Measurements from ENCODE around the gene DOCK7. TPM values are rescaled to one million over a fixed set of nuclear protein-coding genes. Genes with fewer than 3 reads are reported as not detected.
A peak's percentile ranks its signal among the peaks of the same experiment; 100 is the strongest.
"Not testable (repeated sequence)": the region's sequence is repeated elsewhere in the genome, so short reads cannot be mapped to it uniquely, and the experiment has no call there.

Gene DOCK7
- total RNA-seq, 1 donor from 2014 or later = 36.5 TPM

DNA sequence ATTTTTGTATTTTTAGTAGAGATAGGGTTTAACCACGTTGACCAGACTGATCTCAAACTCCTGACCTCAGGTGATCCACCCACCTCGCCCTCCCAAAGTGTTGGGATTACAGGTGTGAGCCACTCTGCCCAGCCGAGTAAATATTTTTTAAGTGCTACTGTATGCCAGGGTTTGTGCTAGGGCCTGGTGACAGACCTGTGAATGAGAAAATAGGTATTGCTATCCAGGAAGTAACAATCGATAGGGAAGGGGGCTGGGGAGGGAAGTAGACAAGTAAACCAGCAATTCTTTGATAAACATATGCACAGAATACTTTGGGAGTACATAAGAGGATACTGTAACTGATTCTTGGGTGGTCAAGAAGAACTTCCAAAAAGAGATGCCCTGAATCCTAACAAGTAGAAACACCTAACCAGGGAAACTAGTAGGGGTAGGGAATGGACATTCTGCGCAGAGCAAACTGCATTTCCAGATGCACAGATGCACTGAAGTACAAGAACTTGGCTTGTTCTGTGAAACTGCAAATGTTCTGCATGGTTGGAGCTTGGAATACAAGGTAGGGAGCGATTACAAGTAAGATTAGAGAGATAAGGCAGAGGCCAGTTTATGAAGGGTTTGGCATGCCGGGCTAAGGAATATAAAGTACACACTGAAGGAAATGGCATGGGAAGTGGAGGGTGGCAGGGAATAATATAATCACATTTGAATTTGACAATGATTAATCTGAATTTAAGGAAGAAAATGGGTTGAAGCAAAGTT, 19.0 kb upstream of the DOCK7 start:
- ATAC-seq (no peak), DNase-seq (no peak)
- no peaks in the 10 kb centered on the region for H3K27me3 ChIP-seq (ENCODE audit: low read depth)
- no peak overlapping the region for H3K4me3 ChIP-seq
- H3K4me1 ChIP-seq = no peaks in the 10 kb centered on the region
- TF ChIP-seq, protein P1, sequence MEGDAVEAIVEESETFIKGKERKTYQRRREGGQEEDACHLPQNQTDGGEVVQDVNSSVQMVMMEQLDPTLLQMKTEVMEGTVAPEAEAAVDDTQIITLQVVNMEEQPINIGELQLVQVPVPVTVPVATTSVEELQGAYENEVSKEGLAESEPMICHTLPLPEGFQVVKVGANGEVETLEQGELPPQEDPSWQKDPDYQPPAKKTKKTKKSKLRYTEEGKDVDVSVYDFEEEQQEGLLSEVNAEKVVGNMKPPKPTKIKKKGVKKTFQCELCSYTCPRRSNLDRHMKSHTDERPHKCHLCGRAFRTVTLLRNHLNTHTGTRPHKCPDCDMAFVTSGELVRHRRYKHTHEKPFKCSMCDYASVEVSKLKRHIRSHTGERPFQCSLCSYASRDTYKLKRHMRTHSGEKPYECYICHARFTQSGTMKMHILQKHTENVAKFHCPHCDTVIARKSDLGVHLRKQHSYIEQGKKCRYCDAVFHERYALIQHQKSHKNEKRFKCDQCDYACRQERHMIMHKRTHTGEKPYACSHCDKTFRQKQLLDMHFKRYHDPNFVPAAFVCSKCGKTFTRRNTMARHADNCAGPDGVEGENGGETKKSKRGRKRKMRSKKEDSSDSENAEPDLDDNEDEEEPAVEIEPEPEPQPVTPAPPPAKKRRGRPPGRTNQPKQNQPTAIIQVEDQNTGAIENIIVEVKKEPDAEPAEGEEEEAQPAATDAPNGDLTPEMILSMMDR (IDR thresholded peaks at IDR 0.05) = no peak
- no peak overlapping the region for H3K27ac ChIP-seq
- no peaks in the 10 kb centered on the region for H3K9me3 ChIP-seq
- intact Hi-C loops (cut with DNase I) = no loop called here
- no peaks in the 10 kb centered on the region for H3K36me3 ChIP-seq

DNA sequence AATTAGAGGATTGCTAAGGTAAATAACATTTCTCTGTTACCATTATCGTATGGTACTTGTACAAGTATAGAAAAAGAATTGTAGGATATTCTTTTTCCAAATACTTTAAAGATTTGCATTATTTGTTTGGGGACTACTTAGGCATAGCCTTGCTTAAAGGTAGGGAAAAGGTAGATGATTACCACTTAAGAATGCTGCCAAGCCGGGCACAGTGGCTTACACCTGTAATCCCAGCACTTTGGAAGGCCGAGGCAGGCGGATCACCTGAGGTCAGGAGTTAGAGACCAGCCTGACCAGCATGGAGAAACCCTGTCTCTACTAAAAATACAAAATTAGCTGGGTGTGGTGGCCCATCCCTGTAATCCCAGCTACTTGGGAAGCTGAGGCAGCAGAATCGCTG, 10.0 kb upstream of the DOCK7 start:
- H3K36me3 ChIP-seq; ATAC-seq; H3K4me3 ChIP-seq; H3K27ac ChIP-seq; H3K9me3 ChIP-seq; DNase-seq; H3K4me1 ChIP-seq; intact Hi-C loops (cut with DNase I); H3K27me3 ChIP-seq (ENCODE audit: low read depth): not testable (repeated sequence)

DNA sequence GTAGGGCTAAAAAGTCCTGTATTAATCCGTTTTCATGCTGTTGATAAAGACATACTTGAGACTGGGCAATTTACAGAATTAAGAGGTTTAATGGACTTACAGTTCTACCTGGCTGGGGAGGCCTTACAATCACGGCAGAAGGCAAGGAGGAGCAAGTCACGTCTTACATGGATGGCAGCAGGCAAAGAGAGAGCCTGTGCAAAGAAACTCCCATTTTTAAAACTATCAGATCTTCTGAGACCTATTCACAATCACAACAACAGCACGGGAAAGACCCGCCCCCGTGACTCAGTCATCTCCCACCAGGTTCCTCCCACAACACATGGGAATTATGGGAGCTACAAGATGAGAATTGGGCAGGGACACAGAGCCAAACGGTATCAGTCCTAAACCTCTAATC, 6.3 kb upstream of the DOCK7 start:
- H3K36me3 ChIP-seq; DNase-seq; H3K9me3 ChIP-seq; H3K4me3 ChIP-seq; ATAC-seq; H3K27ac ChIP-seq; H3K27me3 ChIP-seq (ENCODE audit: low read depth); intact Hi-C loops (cut with DNase I): not testable (repeated sequence)
- peaks cover 11% of the 10 kb centered on the region for H3K4me1 ChIP-seq

DNA sequence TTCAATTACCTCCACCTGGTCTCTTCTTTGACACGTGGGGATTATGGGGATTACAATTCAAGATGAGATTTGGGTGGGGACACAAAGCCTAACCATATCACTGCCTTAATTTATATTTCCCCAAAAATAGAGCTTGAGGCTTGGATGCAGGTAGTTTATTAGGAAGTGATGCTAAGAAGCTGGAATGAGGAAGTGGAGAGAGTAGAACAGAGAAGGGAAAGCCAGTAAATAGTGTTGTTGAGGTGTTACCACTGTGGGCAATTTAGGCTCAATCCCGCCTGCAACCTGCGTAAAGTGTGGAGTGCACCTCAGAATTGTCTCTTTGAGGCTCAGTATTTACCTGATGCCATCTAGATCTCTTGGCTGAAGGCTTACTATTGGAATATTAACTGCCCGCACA, 4.9 kb upstream of the DOCK7 start:
- no peak overlapping the region for H3K4me3 ChIP-seq
- intact Hi-C loops (cut with DNase I) = no loop called here
- no peak overlapping the region for H3K27ac ChIP-seq
- peaks cover 20% of the 10 kb centered on the region for H3K4me1 ChIP-seq
- ATAC-seq (no peak), DNase-seq (no peak)
- no peaks in the 10 kb centered on the region for H3K27me3 ChIP-seq (ENCODE audit: low read depth)
- no peaks in the 10 kb centered on the region for H3K36me3 ChIP-seq
- no peaks in the 10 kb centered on the region for H3K9me3 ChIP-seq
- TF ChIP-seq, protein P1 (IDR thresholded peaks at IDR 0.05) = no peak

DNA sequence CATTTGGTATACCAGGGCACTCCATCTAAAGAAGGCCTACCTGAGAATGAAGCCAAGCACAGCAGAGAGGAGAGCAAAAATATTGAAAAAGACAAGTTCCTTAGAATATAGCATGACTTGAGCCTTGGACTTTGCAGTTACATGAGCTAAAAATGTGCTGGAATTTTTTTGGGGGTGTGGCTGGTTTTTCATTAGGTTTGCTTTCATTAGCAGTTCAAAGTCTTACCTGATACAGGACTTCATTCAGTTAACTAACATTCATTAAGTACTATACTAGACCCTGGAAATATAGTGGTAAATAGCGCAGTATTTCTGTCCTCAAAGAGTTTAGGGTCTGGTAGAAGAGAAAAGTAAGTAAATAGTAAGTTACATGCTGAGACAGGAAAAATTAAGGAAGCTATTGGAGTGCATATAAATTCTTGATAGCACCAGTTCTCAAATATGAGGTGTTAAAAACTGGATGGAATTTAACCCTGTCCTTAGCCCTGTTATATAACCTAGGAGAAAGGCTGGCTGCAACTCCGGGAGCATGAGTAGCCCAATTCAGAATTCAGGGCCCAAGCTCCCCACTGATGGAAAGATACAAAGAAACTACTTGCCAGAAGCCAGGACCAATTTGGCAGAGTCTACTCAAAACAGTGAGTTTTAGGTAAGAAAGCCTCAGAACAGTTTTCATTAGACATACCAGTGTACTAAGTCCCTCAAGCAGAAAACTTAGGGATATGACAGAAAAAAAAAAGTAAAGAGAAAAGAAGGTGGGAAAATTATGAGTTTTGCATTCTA, 3.1 kb upstream of the DOCK7 start:
- H3K27ac ChIP-seq = no peak overlapping the region
- no peak for ATAC-seq
- no peak overlapping the region for H3K4me3 ChIP-seq
- no peaks in the 10 kb centered on the region for H3K9me3 ChIP-seq
- intact Hi-C loops (cut with DNase I) = no loop called here
- DNase-seq = no peak
- H3K36me3 ChIP-seq = no peaks in the 10 kb centered on the region
- peaks cover 29% of the 10 kb centered on the region for H3K4me1 ChIP-seq
- TF ChIP-seq, protein P1 (IDR thresholded peaks at IDR 0.05) = no peak
- no peaks in the 10 kb centered on the region for H3K27me3 ChIP-seq (ENCODE audit: low read depth)

DNA sequence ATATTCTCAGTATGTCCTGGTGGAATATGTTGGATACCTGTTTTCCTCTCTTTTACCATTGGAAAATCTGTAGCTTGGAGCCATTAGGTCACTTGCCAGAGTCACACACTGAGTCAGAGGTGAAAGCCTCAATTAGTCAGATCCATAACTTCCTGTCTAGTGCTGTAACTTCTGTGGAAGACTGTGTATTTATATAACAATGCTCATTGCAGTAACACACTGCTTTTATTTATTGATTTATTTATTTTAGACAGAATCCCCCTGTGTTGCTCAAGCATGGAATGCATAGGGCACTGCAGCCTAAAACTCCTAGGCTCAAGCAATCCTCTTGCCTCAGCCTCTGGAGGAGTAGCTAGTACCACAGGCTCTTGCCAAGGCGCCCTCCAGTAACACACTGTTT, 1.3 kb upstream of the DOCK7 start:
- intact Hi-C loops (cut with DNase I) = no loop called here
- Histone ChIP-seq H3K27ac (peak overlapping the region; percentile 14), H3K9me3 (no peaks in the 10 kb centered on the region), H3K4me3 (no peak overlapping the region), H3K4me1 (peaks cover 39% of the 10 kb centered on the region), H3K27me3 (ENCODE audit: low read depth) (no peaks in the 10 kb centered on the region), H3K36me3 (no peaks in the 10 kb centered on the region)
- DNase-seq (no peak), ATAC-seq (no peak)
- TF ChIP-seq, protein P1 (IDR thresholded peaks at IDR 0.05) = no peak
